Fibroblast of villous mesenchyme (primary cell): ENCODE results near the gene HPCAL1. TPM values are rescaled to one million over a fixed set of nuclear protein-coding genes. Genes with fewer than 3 reads are reported as not detected.

ENCODE experiments used
- DNase-seq: peaks from one replicate; pipeline ENCODE4 v3.0.0-alpha.2; 2010; ENCODE audit warnings: low read depth
- H3K4me3 ChIP-seq: 2 replicates; pipeline ENCODE4 v1.5.1; 2011; ENCODE audit warnings: low read depth, mild to moderate bottlenecking, low read length
- CTCF ChIP-seq: IDR thresholded peaks from 2 replicates; pipeline ENCODE4 v1.5.1; 2012; ENCODE audit warnings: low read depth, mild to moderate bottlenecking, low read length; ENCODE audit not compliant: insufficient read depth
- total RNA-seq: library from RNA; depleted of rRNA; stranded (reverse); fragments of >200 nt; gene quantifications from 2 replicates; pipeline ENCODE4 v1.2.3, GENCODE V29; 2012

Gene HPCAL1
- total RNA-seq, 1 donor: 60.0 TPM

GRCh38 chr2:10417551-10418335 is 115.0 kb downstream of the HPCAL1 start:
- no peak for DNase-seq
- no peak overlapping the region for H3K4me3 ChIP-seq
- TF ChIP-seq CTCF: no peak

GRCh38 chr2:10419553-10420257 is 117.0 kb downstream of the HPCAL1 start:
- no peak for DNase-seq
- no peak for TF ChIP-seq CTCF
- no peak overlapping the region for H3K4me3 ChIP-seq

- no peak overlapping the region for H3K4me3 ChIP-seq
Observed at GRCh38 chr2:10422251-10422650, 119.5 kb downstream of the HPCAL1 start.

GRCh38 chr2:10422732-10423399 is 120.2 kb downstream of the HPCAL1 start:
- TF ChIP-seq CTCF: no peak
- DNase-seq: no peak
- no peak overlapping the region for H3K4me3 ChIP-seq

More at GRCh38 chr2:10422251-10422650, 119.5 kb downstream of the HPCAL1 start:
- DNase-seq: no peak
- TF ChIP-seq CTCF: no peak

GRCh38 chr2:10423400-10423774 is 120.7 kb downstream of the HPCAL1 start:
- DNase-seq: no peak
- TF ChIP-seq CTCF: no peak
- no peak overlapping the region for H3K4me3 ChIP-seq

- peak; percentile 86 for DNase-seq
- no peak overlapping the region for H3K4me3 ChIP-seq
- no peak for TF ChIP-seq CTCF
Observed at GRCh38 chr2:10424051-10424450, 121.3 kb downstream of the HPCAL1 start.
